Stimulated activated CD4-positive, alpha-beta T cell treated with anti-CD3 and anti-CD28 coated beads, Interleukin-4, amount 100 ng/mL, for 4 hours (primary cell): ENCODE results near the gene ZNF511.
"Not testable (repeated sequence)": the region's sequence is repeated elsewhere in the genome, so short reads cannot be mapped to it uniquely, and the experiment has no call there.

Experiments
- DNase-seq, 2 experiments: peaks; one replicate each; pipeline ENCODE4 v3.0.0-alpha.2; 2020

ZNF511 gene

GRCh38 chr10:133308421-133309099 is at the start of gene ZNF511, which contains the start of gene TUBGCP2:
Gene ZNF511, plus strand, starts transcription at chr10:133308914. Its CDS starts 30 bp downstream, at chr10:133308944.
Gene TUBGCP2, minus strand, starts transcription at chr10:133308872. Its CDS starts 5,931 bp downstream, at chr10:133302941.
- peak; percentile 87 to 90 for DNase-seq

GRCh38 chr10:133259602-133259989 is 49.1 kb upstream of the ZNF511 start:
- no peak for DNase-seq

- DNase-seq, result peak; percentile 61 to 66
These were observed 47.6 kb upstream of the ZNF511 start for GRCh38 chr10:133260895-133261725.

GRCh38 chr10:133261726-133262325 is 46.9 kb upstream of the ZNF511 start:
- peak; percentile 74 to 83 for DNase-seq

GRCh38 chr10:133262696-133263095 is 46.0 kb upstream of the ZNF511 start:
- DNase-seq, result no peak

GRCh38 chr10:133263674-133264073 is 45.0 kb upstream of the ZNF511 start:
- DNase-seq, result no peak

- no peak for DNase-seq
These were observed 44.3 kb upstream of the ZNF511 start for GRCh38 chr10:133264461-133264860.

- DNase-seq, result not testable (repeated sequence)
These were observed 43.7 kb upstream of the ZNF511 start for GRCh38 chr10:133265052-133265451.

- DNase-seq, result no peak
These were observed 42.5 kb upstream of the ZNF511 start for GRCh38 chr10:133266056-133266795.

- DNase-seq, result no peak
These were observed 41.4 kb upstream of the ZNF511 start for GRCh38 chr10:133267293-133267692.

- DNase-seq, result no peak
These were observed 40.9 kb upstream of the ZNF511 start for GRCh38 chr10:133267829-133268228.

GRCh38 chr10:133268532-133268931 is 40.2 kb upstream of the ZNF511 start:
- no peak for DNase-seq

- DNase-seq, result no peak
These were observed 39.3 kb upstream of the ZNF511 start for GRCh38 chr10:133269367-133269766.

- no peak for DNase-seq
These were observed 38.5 kb upstream of the ZNF511 start for GRCh38 chr10:133270204-133270603.

- no peak for DNase-seq
These were observed 37.9 kb upstream of the ZNF511 start for GRCh38 chr10:133270773-133271297.

- no peak for DNase-seq
These were observed 37.0 kb upstream of the ZNF511 start for GRCh38 chr10:133271521-133272300.

- no peak for DNase-seq
These were observed 36.3 kb upstream of the ZNF511 start for GRCh38 chr10:133272301-133272963.

- no peak for DNase-seq
These were observed 35.7 kb upstream of the ZNF511 start for GRCh38 chr10:133272964-133273420.

- no peak for DNase-seq
These were observed 35.1 kb upstream of the ZNF511 start for GRCh38 chr10:133273534-133274143.
